ENCODE data around the gene SNX13.

SNX13 gene

DNA sequence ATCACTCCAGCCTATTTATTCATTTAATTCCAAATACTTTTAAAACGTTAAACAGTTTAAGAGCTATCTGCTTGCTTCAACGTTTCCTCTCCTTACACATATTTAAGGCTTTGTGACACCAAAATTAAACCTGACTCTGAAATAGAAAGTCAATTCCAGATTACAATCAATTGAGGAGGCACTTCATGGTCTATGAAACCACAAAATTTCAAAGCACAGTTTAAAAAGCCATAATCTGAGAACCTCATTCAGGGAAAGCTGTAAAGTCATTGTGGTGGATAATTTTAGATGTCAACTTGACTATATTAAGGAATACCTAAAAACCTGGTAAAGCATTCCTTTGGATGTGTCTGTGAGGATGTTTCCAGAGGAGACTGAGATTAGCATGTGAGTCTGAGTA lies 6.2 kb downstream of the SNX13 start:
- no peaks in the 10 kb centered on the region for H3K36me3 ChIP-seq (ENCODE audit: insufficient read depth, low read length)
- peaks cover 10% of the 10 kb centered on the region for H3K4me1 ChIP-seq (ENCODE audit: control insufficient read depth, insufficient read depth, low read length, unreplicated experiment)
- H3K79me2 ChIP-seq (ENCODE audit: control insufficient read depth, insufficient read depth, low read length, unreplicated experiment) = peaks cover 87% of the 10 kb centered on the region
- H3K27me3 ChIP-seq (ENCODE audit: insufficient read depth, low read length) = no peaks in the 10 kb centered on the region
- H3K27ac ChIP-seq (ENCODE audit: low read depth, low read length) = no peak overlapping the region
- no peak overlapping the region for H2AFZ ChIP-seq (ENCODE audit: low read length, unreplicated experiment)
- no peak overlapping the region for H3K4me3 ChIP-seq (ENCODE audit: low read depth, low read length)

- Histone ChIP-seq H3K4me3 (ENCODE audit: low read depth, low read length) (no peak overlapping the region), H2AFZ (ENCODE audit: low read length, unreplicated experiment) (no peak overlapping the region), H3K36me3 (ENCODE audit: insufficient read depth, low read length) (no peaks in the 10 kb centered on the region), H3K27ac (ENCODE audit: low read depth, low read length) (no peak overlapping the region), H3K79me2 (ENCODE audit: control insufficient read depth, insufficient read depth, low read length, unreplicated experiment) (peaks cover 82% of the 10 kb centered on the region), H3K4me1 (ENCODE audit: control insufficient read depth, insufficient read depth, low read length, unreplicated experiment) (peaks cover 3% of the 10 kb centered on the region), H3K27me3 (ENCODE audit: insufficient read depth, low read length) (no peaks in the 10 kb centered on the region)
These were observed 7.5 kb downstream of the SNX13 start for GRCh38 chr7:17932770-17933169.

DNA sequence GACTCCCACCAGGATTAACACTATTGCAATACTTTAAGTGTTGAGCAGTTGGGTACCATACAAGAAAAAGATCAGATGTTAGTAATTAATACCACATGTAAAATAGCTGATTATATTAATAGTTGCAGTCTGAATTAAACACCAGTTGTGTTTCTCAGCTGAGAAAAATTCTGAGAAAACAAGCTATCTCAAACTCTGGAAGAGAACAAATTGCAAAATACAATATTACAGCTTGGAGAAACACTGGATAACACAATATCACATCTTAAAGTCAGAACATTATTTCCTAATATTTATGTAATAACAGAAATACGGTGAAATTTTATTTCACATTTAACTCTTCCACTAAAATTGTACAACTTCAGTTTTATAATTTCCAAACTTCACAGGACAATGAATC lies 9.2 kb downstream of the SNX13 start:
- Histone ChIP-seq H3K36me3 (ENCODE audit: insufficient read depth, low read length) (no peaks in the 10 kb centered on the region), H3K79me2 (ENCODE audit: control insufficient read depth, insufficient read depth, low read length, unreplicated experiment) (peaks cover 78% of the 10 kb centered on the region)

DNA sequence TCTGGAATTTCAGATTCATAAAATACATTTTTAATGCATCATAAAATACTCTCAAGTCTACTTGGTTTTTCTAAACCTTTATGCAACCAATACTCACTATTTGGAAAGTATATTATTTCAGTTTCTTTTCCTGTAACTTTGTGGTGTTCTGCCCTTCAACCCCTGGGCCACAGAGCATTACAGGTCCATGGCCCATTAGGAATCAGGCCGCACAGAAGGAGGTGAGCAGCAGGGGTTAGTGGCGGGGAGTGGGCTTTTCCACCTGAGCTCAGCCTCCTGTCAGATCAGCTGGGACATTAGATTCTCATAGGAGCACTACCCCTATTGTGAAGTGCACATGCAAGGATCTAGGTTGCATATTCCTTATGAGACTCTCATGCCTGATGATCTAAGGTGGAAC lies 9.7 kb downstream of the SNX13 start:
- Histone ChIP-seq H3K79me2 (ENCODE audit: control insufficient read depth, insufficient read depth, low read length, unreplicated experiment) (peaks cover 78% of the 10 kb centered on the region), H2AFZ (ENCODE audit: low read length, unreplicated experiment) (no peak overlapping the region), H3K27ac (ENCODE audit: low read depth, low read length) (no peak overlapping the region), H3K36me3 (ENCODE audit: insufficient read depth, low read length) (no peaks in the 10 kb centered on the region), H3K27me3 (ENCODE audit: insufficient read depth, low read length) (no peaks in the 10 kb centered on the region), H3K4me1 (ENCODE audit: control insufficient read depth, insufficient read depth, low read length, unreplicated experiment) (no peaks in the 10 kb centered on the region), H3K4me3 (ENCODE audit: low read depth, low read length) (no peak overlapping the region)

More for the DNA sequence above, 9.2 kb downstream of the SNX13 start:
- Histone ChIP-seq H2AFZ (ENCODE audit: low read length, unreplicated experiment) (no peak overlapping the region), H3K27ac (ENCODE audit: low read depth, low read length) (no peak overlapping the region), H3K27me3 (ENCODE audit: insufficient read depth, low read length) (no peaks in the 10 kb centered on the region), H3K4me3 (ENCODE audit: low read depth, low read length) (no peak overlapping the region), H3K4me1 (ENCODE audit: control insufficient read depth, insufficient read depth, low read length, unreplicated experiment) (no peaks in the 10 kb centered on the region)

GRCh38 chr7:17929647-17930395 lies 10.5 kb downstream of the SNX13 start:
- H3K36me3 ChIP-seq (ENCODE audit: insufficient read depth, low read length) = no peaks in the 10 kb centered on the region
- no peaks in the 10 kb centered on the region for H3K27me3 ChIP-seq (ENCODE audit: insufficient read depth, low read length)
- no peak overlapping the region for H2AFZ ChIP-seq (ENCODE audit: low read length, unreplicated experiment)
- peaks cover 78% of the 10 kb centered on the region for H3K79me2 ChIP-seq (ENCODE audit: control insufficient read depth, insufficient read depth, low read length, unreplicated experiment)
- H3K4me1 ChIP-seq (ENCODE audit: control insufficient read depth, insufficient read depth, low read length, unreplicated experiment) = no peaks in the 10 kb centered on the region
- no peak overlapping the region for H3K4me3 ChIP-seq (ENCODE audit: low read depth, low read length)
- H3K27ac ChIP-seq (ENCODE audit: low read depth, low read length) = no peak overlapping the region

GRCh38 chr7:17928055-17928454 lies 12.2 kb downstream of the SNX13 start:
- peaks cover 72% of the 10 kb centered on the region for H3K79me2 ChIP-seq (ENCODE audit: control insufficient read depth, insufficient read depth, low read length, unreplicated experiment)
- no peaks in the 10 kb centered on the region for H3K4me1 ChIP-seq (ENCODE audit: control insufficient read depth, insufficient read depth, low read length, unreplicated experiment)

GRCh38 chr7:17921857-17922416 lies 18.4 kb downstream of the SNX13 start:
- Histone ChIP-seq H3K27ac (ENCODE audit: low read depth, low read length) (no peak overlapping the region), H3K4me3 (ENCODE audit: low read depth, low read length) (no peak overlapping the region), H3K4me1 (ENCODE audit: control insufficient read depth, insufficient read depth, low read length, unreplicated experiment) (no peaks in the 10 kb centered on the region), H3K79me2 (ENCODE audit: control insufficient read depth, insufficient read depth, low read length, unreplicated experiment) (peaks cover 77% of the 10 kb centered on the region), H3K27me3 (ENCODE audit: insufficient read depth, low read length) (no peaks in the 10 kb centered on the region), H3K36me3 (ENCODE audit: insufficient read depth, low read length) (no peaks in the 10 kb centered on the region; the same call in 1 of the 2 replicates), H2AFZ (ENCODE audit: low read length, unreplicated experiment) (no peak overlapping the region)

More at GRCh38 chr7:17928055-17928454, 12.2 kb downstream of the SNX13 start:
- Histone ChIP-seq H3K27ac (ENCODE audit: low read depth, low read length) (no peak overlapping the region), H3K4me3 (ENCODE audit: low read depth, low read length) (no peak overlapping the region), H3K27me3 (ENCODE audit: insufficient read depth, low read length) (no peaks in the 10 kb centered on the region), H3K36me3 (ENCODE audit: insufficient read depth, low read length) (no peaks in the 10 kb centered on the region), H2AFZ (ENCODE audit: low read length, unreplicated experiment) (no peak overlapping the region)

DNA sequence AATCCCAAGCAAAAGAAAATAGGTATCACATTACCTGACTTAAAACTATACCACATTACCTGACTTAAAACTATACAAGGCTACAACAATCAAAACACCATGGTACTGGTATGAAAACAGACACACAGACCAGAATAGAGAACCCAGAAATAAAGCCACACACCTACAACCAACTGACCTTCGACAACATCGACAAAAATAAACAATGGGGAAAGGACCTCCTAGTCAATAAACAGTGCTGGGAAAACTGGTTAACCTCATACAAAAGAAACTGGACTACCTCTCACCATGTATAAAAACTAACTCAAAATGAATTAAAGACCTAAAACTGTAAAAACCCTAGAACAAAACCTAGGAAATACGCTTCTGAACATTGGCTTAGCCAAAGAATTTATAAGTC lies 22.5 kb downstream of the SNX13 start:
- Histone ChIP-seq H3K27me3 (ENCODE audit: insufficient read depth, low read length) (no peaks in the 10 kb centered on the region), H3K79me2 (ENCODE audit: control insufficient read depth, insufficient read depth, low read length, unreplicated experiment) (peaks cover 91% of the 10 kb centered on the region)

DNA sequence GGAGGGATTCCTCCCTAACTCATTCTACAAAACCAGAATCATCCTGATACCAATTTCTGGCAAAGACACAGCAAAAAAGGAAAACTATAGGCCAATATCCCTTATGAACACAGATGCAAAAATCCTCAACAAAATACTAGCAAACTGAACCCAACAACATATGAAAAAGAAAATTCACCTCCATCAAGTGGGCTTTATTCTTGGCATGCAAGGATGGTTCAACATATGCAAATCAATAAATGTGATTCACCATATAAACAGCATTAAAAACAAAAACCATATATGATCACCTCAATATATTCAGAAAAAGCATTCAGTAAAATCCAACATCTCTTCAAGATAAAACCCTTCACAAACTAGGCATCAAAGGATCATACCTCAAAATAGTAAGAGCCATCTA lies 23.5 kb downstream of the SNX13 start:
- H3K27ac ChIP-seq (ENCODE audit: low read depth, low read length) = no peak overlapping the region
- H2AFZ ChIP-seq (ENCODE audit: low read length, unreplicated experiment) = no peak overlapping the region
- H3K36me3 ChIP-seq (ENCODE audit: insufficient read depth, low read length) = no peaks in the 10 kb centered on the region; the same call in 1 of the 2 replicates
- H3K4me3 ChIP-seq (ENCODE audit: low read depth, low read length) = no peak overlapping the region
- H3K4me1 ChIP-seq (ENCODE audit: control insufficient read depth, insufficient read depth, low read length, unreplicated experiment) = no peaks in the 10 kb centered on the region
- H3K79me2 ChIP-seq (ENCODE audit: control insufficient read depth, insufficient read depth, low read length, unreplicated experiment) = peaks cover 88% of the 10 kb centered on the region
- H3K27me3 ChIP-seq (ENCODE audit: insufficient read depth, low read length) = no peaks in the 10 kb centered on the region

More for the DNA sequence above, 22.5 kb downstream of the SNX13 start:
- Histone ChIP-seq H3K27ac (ENCODE audit: low read depth, low read length) (no peak overlapping the region), H3K4me3 (ENCODE audit: low read depth, low read length) (no peak overlapping the region), H2AFZ (ENCODE audit: low read length, unreplicated experiment) (no peak overlapping the region), H3K4me1 (ENCODE audit: control insufficient read depth, insufficient read depth, low read length, unreplicated experiment) (no peaks in the 10 kb centered on the region), H3K36me3 (ENCODE audit: insufficient read depth, low read length) (no peaks in the 10 kb centered on the region; the same call in 1 of the 2 replicates)

DNA sequence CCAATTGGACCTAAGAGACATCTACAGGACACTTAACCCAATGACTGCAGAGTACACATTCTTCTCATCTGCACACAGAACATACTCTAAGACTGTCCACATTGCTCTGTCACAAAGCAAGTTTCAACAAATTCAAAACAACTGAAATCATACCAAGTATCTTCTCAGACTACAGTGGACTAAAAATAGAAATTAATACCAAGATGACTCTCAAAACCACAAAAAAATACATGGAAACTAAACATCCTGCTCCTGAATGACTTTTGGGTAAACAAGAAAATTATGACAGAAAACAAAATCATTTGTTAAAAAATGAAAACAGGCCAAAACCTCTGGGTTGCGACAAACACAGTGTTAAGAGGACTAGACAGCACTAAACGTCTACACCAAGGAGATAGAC lies 24.5 kb downstream of the SNX13 start:
- Histone ChIP-seq H3K27me3 (ENCODE audit: insufficient read depth, low read length) (no peaks in the 10 kb centered on the region), H2AFZ (ENCODE audit: low read length, unreplicated experiment) (no peak overlapping the region), H3K27ac (ENCODE audit: low read depth, low read length) (no peak overlapping the region), H3K4me1 (ENCODE audit: control insufficient read depth, insufficient read depth, low read length, unreplicated experiment) (no peaks in the 10 kb centered on the region), H3K79me2 (ENCODE audit: control insufficient read depth, insufficient read depth, low read length, unreplicated experiment) (peaks cover 85% of the 10 kb centered on the region), H3K4me3 (ENCODE audit: low read depth, low read length) (no peak overlapping the region), H3K36me3 (ENCODE audit: insufficient read depth, low read length) (peaks cover 3% of the 10 kb centered on the region)

- H3K27ac ChIP-seq (ENCODE audit: low read depth, low read length) = no peak overlapping the region
- no peak overlapping the region for H2AFZ ChIP-seq (ENCODE audit: low read length, unreplicated experiment)
- H3K79me2 ChIP-seq (ENCODE audit: control insufficient read depth, insufficient read depth, low read length, unreplicated experiment) = peaks cover 86% of the 10 kb centered on the region
- H3K4me1 ChIP-seq (ENCODE audit: control insufficient read depth, insufficient read depth, low read length, unreplicated experiment) = no peaks in the 10 kb centered on the region
- H3K4me3 ChIP-seq (ENCODE audit: low read depth, low read length) = no peak overlapping the region
- no peaks in the 10 kb centered on the region for H3K27me3 ChIP-seq (ENCODE audit: insufficient read depth, low read length)
- peaks cover 9% of the 10 kb centered on the region for H3K36me3 ChIP-seq (ENCODE audit: insufficient read depth, low read length)
These were observed 25.1 kb downstream of the SNX13 start for GRCh38 chr7:17915168-17915567.

All from ACC112 (cell line).